Measurements from ENCODE around the gene SYNRG.
A peak's percentile ranks its signal among the peaks of the same experiment; 100 is the strongest.
"Not testable (repeated sequence)": the region's sequence is repeated elsewhere in the genome, so short reads cannot be mapped to it uniquely, and the experiment has no call there.

The SYNRG gene, protein sequence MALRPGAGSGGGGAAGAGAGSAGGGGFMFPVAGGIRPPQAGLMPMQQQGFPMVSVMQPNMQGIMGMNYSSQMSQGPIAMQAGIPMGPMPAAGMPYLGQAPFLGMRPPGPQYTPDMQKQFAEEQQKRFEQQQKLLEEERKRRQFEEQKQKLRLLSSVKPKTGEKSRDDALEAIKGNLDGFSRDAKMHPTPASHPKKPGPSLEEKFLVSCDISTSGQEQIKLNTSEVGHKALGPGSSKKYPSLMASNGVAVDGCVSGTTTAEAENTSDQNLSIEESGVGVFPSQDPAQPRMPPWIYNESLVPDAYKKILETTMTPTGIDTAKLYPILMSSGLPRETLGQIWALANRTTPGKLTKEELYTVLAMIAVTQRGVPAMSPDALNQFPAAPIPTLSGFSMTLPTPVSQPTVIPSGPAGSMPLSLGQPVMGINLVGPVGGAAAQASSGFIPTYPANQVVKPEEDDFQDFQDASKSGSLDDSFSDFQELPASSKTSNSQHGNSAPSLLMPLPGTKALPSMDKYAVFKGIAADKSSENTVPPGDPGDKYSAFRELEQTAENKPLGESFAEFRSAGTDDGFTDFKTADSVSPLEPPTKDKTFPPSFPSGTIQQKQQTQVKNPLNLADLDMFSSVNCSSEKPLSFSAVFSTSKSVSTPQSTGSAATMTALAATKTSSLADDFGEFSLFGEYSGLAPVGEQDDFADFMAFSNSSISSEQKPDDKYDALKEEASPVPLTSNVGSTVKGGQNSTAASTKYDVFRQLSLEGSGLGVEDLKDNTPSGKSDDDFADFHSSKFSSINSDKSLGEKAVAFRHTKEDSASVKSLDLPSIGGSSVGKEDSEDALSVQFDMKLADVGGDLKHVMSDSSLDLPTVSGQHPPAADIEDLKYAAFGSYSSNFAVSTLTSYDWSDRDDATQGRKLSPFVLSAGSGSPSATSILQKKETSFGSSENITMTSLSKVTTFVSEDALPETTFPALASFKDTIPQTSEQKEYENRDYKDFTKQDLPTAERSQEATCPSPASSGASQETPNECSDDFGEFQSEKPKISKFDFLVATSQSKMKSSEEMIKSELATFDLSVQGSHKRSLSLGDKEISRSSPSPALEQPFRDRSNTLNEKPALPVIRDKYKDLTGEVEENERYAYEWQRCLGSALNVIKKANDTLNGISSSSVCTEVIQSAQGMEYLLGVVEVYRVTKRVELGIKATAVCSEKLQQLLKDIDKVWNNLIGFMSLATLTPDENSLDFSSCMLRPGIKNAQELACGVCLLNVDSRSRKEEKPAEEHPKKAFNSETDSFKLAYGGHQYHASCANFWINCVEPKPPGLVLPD (N-terminal part only)

GRCh38 chr17:37609170-37610040 lies at the start of gene SYNRG:
Gene SYNRG, minus strand, starts transcription at chr17:37609418. Its CDS starts 63 bp downstream, at chr17:37609355.
- peak; percentile 83 for DNase-seq

DNA sequence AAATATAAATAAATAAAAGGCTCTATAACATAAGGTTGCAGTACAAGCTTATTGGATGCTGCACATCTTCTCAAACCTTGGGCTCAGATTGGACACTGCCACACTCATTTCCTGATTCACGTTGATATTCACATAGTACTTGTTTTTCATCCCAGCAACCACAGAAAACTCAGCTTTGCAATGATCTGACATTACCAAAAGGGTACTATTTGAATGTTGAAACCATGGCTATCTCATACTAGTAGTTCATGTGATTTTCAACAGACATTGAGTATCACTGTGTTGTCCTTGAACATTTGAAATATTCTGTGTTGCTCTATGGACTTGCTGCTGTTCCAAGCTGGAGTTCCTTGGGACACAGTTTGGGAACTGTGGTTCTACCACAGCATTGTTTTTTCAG lies 48.0 kb upstream of the SYNRG start:
- no peak for DNase-seq

GRCh38 chr17:37651849-37652248 lies 42.6 kb upstream of the SYNRG start:
- DNase-seq, result no peak

DNA sequence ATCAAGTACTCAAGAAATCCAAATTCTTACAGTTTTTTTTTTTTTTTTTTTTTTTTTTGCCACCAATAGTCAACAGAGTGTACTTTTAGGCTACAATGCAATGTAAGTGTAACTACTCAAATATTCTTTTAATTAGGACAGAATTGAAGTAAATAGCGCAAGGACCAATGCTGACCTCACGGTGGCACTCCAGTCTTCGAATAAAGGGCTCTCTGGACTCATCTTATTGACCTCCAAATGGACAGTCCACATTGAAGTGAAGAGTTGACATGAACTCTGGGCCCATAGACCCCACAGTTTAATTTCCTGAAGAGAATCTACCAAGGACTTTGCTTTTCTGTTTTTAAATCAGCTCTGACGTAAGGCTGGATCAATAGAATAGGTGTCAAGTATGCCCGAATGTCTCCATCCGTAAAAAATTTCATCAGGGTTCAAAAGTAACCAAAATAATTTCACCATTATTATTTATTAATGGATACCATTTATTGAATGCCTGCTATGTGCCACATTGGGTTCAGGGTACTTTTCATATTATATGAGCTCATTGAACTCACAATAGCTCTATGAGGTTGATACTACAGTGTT lies 41.3 kb upstream of the SYNRG start:
- DNase-seq, result peak; percentile 33

DNA sequence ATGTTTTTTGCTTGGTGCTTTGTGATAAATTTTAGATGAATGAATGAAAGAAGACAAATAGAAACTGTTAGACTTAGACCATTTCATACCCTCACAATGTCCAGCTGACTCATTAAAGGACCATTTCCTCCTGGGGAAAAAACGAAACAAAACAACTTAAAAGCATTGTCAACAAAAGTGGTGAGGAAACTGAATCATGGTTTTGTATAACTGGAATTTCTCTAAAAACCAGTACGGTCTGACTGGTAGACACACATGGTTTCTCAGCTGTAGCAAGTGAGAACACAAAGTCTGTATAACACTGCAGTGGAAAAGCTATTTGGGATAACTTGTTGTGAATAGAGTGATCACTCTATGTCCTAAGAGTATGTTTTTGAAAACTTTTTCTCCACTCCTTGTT lies 39.3 kb upstream of the SYNRG start:
- DNase-seq, result no peak

DNA sequence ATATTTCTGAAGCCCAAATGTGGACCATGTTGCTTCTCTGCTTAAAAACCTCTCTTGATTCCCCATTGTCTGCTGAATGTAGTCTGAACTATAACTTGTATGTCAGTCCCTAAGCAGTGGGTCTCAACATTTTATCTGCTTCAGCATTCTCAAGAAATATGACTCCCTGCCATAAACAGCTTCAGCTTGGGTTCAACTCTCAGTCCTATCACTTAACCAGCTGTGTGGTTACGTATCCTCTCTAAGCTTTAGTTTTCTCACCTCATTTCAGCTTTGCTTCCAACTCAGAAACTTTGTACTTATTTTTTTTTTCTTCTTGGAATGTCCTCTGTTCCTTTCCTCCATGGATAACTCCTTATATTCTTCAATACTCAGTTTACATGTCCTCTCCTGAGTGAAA lies 38.6 kb upstream of the SYNRG start:
- DNase-seq, result no peak

- no peak for DNase-seq
Measured at GRCh38 chr17:37643869-37644268, 34.7 kb upstream of the SYNRG start.

DNA sequence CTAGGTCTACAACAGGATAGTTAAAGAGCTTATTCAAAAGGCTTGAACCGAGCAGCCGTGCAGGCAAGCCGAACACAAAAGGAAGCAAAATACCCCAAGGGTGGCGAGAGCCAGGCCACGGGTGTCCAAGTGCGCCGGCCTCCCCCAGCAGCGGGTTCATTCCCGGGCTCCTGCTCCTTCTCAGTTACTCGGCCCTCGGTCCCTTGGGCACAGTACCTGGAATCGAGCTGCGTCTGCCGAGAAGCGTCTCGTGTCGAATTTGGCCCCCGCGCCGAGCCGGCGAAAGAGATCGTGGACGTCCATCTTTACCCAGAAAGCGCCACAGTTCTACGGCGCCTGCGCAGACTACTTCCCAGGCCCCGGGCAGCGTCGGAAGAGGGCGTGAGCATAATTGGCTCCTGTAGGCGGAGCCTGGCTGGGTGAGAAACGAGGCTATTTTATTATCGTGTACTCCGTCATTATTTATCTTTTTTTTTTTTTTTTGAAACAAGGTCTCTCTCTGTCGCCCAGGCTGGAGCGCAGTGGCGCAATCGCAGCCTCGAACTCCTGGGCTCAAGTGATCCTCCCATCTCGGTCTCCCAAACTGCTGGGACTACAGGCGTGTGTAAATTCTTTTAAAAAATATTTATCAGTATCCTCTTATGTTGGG lies 34.0 kb upstream of the SYNRG start, which contains the start of gene DDX52:
Gene DDX52, minus strand, starts transcription at position 329 of the 649 bp plus-strand sequence. Its CDS starts 26 bp downstream, at position 303.
- peak; percentile 81 for DNase-seq

- DNase-seq, result no peak
Measured at GRCh38 chr17:37642681-37643080, 33.5 kb upstream of the SYNRG start.

DNA sequence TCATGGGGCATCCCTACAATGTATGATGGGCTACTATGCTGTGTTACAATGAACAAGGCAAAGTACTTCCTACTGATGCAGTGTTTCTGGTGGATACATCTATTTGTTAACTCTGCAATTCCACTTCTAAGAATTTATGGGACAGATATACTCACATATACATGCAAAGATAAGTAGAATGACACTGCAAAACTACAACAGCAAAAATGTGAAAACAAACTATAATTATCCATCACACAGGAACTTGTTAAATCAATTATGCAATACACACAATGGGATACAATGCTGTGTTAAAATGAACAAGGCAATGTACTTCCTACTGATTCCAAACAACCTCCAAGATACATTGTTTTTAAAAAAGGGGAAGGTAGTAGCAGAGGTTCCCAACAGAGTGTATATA lies 30.8 kb upstream of the SYNRG start:
- DNase-seq, result no peak

DNA sequence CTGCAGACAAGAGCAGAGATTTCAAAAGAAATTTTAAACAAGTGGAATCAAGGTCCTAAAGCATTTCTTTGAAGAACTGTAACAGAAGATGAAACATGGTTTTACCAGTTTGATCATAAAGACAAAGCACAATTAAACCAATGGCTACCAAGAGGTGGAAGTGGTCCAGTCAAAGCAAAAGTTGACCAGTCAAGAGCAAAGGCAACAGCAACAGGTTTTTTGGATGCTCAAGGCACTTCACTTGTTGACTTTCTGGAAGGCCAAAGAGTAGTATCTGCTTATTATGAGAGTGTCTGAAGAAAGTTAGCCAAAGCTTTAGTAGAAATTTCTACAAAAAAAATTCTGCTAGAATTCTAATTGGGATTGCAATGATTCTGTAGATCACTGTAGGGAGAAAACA lies 28.7 kb upstream of the SYNRG start:
- no peak for DNase-seq

DNA sequence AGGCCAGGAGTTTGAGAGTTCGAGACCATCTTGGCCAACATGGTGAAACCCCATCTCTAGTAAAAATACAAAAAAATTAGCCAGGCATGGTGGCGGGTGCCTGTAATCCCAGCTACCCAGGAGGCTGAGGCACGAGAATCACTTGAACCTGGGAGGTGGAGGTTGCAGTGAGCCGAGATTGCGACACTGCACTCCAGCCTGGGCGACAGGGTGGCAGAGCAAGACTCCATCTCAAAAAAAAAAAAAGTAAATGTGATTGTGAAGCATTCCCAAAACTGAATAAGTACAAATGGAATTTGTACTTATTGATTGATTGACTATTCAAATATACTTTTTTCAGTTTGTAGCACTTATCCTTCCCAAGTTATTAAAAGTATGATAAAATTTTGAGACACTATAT lies 7.2 kb upstream of the SYNRG start:
- not testable (repeated sequence) for DNase-seq

GRCh38 chr17:37614823-37615222 lies 5.6 kb upstream of the SYNRG start:
- DNase-seq, result no peak

DNA sequence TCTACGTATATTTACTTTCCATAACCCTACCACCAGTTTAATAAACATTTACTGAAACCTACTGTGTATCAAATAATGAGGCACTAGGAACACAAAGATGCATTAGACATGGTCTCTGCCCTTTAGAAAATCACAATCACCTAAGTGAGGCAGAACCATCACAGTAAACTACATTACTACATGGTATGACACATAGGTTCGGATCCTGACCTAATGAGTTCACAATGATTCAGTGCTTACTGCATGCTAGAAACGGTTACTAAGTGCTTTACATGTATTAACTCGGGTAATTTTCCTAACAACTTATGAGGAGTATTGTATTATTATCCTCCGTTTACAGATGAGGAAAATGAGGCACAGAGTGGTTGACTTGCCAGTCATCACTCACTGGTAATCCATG lies 5.2 kb upstream of the SYNRG start:
- no peak for DNase-seq

DNA sequence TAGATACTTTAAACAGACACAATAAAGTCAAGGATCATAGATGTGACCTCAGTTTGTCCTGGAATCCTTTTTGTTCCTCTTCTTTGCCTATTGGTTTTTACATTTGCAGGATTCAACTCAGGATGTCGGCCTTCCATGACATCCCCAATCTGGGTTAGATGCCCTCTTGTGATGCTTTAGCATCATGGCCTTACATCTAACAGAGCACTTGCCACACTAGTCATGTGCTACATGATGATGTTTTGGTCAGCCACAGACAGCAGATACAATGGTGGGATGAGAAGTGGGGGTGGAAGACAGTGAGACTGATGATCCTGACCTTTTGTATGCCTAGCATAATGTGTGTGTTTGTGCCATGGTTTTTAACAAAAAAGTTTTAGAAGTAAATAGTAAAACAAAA lies 1.8 kb upstream of the SYNRG start:
- no peak for DNase-seq

GRCh38 chr17:37610041-37610420 lies 813 bp upstream of the SYNRG start:
- not testable (repeated sequence) for DNase-seq

GRCh38 chr17:37608351-37609169 lies 658 bp downstream of the SYNRG start:
- peak; percentile 7 for DNase-seq

GRCh38 chr17:37607637-37608331 lies 1.4 kb downstream of the SYNRG start:
- DNase-seq, result no peak

DNA sequence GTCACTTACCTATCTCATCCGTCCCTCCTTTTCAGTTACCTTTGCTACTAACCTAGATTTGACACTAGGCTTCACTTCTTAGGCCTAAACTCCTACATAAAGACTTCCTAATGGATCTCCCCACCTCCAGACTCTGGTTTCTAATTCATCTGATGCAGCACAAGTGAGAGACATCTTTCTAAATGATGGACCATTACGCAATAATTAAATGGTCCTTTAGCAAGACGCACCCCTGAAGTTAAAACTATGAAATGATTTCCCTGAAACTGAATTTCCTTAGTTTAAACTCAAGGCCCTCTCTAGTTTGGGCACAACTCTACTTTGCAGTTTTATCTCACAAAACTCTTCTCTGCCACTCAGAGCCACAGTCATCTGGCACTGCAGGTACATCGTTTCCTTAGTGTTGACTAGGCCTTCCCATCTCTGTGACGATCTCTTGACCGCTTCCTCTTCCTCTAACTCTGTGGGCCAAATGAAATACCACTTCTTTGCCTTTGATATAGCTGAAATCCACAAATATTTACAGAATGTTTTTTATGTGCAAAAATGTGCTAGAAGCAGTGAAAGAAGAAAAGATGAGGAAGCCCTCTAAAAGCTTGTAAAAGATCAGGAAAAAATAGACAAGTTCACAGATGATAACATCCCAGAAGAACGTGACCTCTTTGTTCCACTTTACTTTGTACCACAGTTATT lies 3.3 kb downstream of the SYNRG start:
- no peak for DNase-seq

Data from NCI-H2029 (cell line).